Upper lobe of left lung (tissue), 6 donors: ENCODE results near the gene VSTM4. TPM values are rescaled to one million over a fixed set of nuclear protein-coding genes. Genes with fewer than 3 reads are reported as not detected.

Experiments used
- ATAC-seq, 2 donors: fragments of 200-7000 bp; cut with Tn5 transposase; one replicate each; pipeline ENCODE4 v1.9.1; 2022; ENCODE audit warnings: mild to moderate bottlenecking in 2 of 2, moderate library complexity in 2 of 2; ENCODE audit not compliant: low FRiP score in 2 of 2
- DNase-seq, 2 donors: peaks; one replicate each; pipeline ENCODE4 v3.0.0-alpha.2; 2019 to 2020
- H3K27ac ChIP-seq, 4 donors: fragments of 200-600 bp; sonication (generic); one replicate each; pipeline ENCODE4 v1.5.1; 2016 to 2019
- H3K27me3 ChIP-seq, 4 donors: fragments of 200-600 bp; sonication (generic); one replicate each; pipeline ENCODE4 v1.5.1; 2017 to 2019
- H3K36me3 ChIP-seq, 4 donors: fragments of 200-600 bp; sonication (generic); one replicate each; pipeline ENCODE4 v1.5.1; 2016 to 2019
- H3K4me1 ChIP-seq, 4 donors: fragments of 200-600 bp; sonication (generic); one replicate each; pipeline ENCODE4 v1.5.1; 2018 to 2019
- H3K4me3 ChIP-seq, 4 donors: fragments of 200-600 bp; sonication (generic); one replicate each; pipeline ENCODE4 v1.5.1; 2017 to 2019; ENCODE audit warnings: mild to moderate bottlenecking in 2 of 4, moderate library complexity in 1 of 4
- H3K9me3 ChIP-seq, 4 donors: fragments of 200-600 bp; sonication (generic); one replicate each; pipeline ENCODE4 v1.5.1; 2018 to 2019
- CTCF ChIP-seq, 6 experiments: fragments of 450-650 bp in 4 of 6; fragments of 200-600 bp in 2 of 6; sonication (generic) in 2 of 6; IDR thresholded peaks; one replicate each; pipeline ENCODE4 v1.5.1; 2016 to 2019; ENCODE audit warnings: antibody characterized with exemption in 6 of 6
- EP300 ChIP-seq, 4 donors: sonication (generic); formaldehyde crosslinking; IDR thresholded peaks; one replicate each; pipeline ENCODE4 v1.5.1; 2017; ENCODE audit warnings: antibody characterized with exemption in 4 of 4, control low read depth in 2 of 4
- POLR2A ChIP-seq, 4 donors: fragments of 450-650 bp; IDR thresholded peaks; one replicate each; pipeline ENCODE4 v1.5.1; 2016 to 2017; ENCODE audit warnings: antibody characterized with exemption in 4 of 4, mild to moderate bottlenecking in 2 of 4
- POLR2AphosphoS5 ChIP-seq, 2 donors: sonication (generic); formaldehyde crosslinking; IDR thresholded peaks; one replicate each; pipeline ENCODE4 v1.5.1; 2017; ENCODE audit warnings: antibody characterized with exemption in 2 of 2
- WGBS, 2 donors: methylation state at CpG; one replicate each; pipeline ENCODE4 v1.1.5; 2017 to 2018; 5-methylcytosine and 5-hydroxymethylcytosine counted together
- total RNA-seq, 6 donors: library from RNA; depleted of rRNA in 4 of 6; stranded (reverse); fragments of >200 nt in 4 of 6; gene quantifications; one replicate each; pipeline versions ENCODE4 v1.1.0 to v1.2.1, GENCODE V29; 2016 to 2021
- donor health status: DM: no; HTN: no; CAD: no; lungs with moderate emphysema.
- donor health status: DM: no; HTN: yes; CAD: no; lungs with severe emphysema.

VSTM4 gene
- total RNA-seq, 6 donors from 2014 or later = 8.5 to 24.3 (median 13.2) TPM

DNA sequence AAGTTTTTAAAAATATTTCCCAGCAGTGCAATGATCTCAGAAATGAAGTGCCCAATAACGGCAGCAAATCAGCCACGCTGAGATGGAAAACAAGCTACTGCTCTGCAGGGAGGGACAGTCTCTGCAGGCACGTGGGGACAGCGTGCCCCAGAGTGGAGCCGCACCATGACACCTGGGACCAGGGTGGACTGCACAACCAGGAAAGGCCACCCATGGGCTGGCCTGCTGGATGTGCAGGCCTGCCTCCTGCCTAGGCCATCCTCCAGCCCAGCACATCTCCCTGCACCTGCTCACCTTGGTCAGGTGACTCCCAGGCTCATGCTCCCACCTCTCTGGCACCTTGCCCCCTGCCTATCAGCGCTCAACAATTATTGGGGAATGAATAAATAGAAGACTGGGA, 80.4 kb downstream of the VSTM4 start:
- TF ChIP-seq POLR2AphosphoS5 (IDR thresholded peaks at IDR 0.05) (no peak), POLR2A (IDR thresholded peaks at IDR 0.05) (no peak), EP300 (IDR thresholded peaks at IDR 0.05) (no peak), CTCF (IDR thresholded peaks at IDR 0.05) (no peak)
- H3K9me3 ChIP-seq = no peaks in the 10 kb centered on the region
- DNase-seq (peak in 1 of 2 donors; percentile 30), ATAC-seq (peak in 1 of 2 donors; percentile 21)
- no peaks in the 10 kb centered on the region for H3K4me1 ChIP-seq
- H3K27ac ChIP-seq = no peak overlapping the region
- no peaks in the 10 kb centered on the region for H3K27me3 ChIP-seq
- H3K36me3 ChIP-seq = peaks cover 0 to 4% (median 0%) of the 10 kb centered on the region in 4 donors
- no peak overlapping the region for H3K4me3 ChIP-seq
- WGBS, 2 donors = 90 to 99% methylated on average over 6 of the region's 6 CpGs

- TF ChIP-seq POLR2A (IDR thresholded peaks at IDR 0.05) (no peak), CTCF (IDR thresholded peaks at IDR 0.05) (no peak), POLR2AphosphoS5 (IDR thresholded peaks at IDR 0.05) (no peak)
- Histone ChIP-seq H3K36me3 (peaks cover 0 to 4% (median 0%) of the 10 kb centered on the region in 4 donors), H3K4me3 (no peak overlapping the region), H3K9me3 (no peaks in the 10 kb centered on the region), H3K27me3 (no peaks in the 10 kb centered on the region), H3K4me1 (no peaks in the 10 kb centered on the region), H3K27ac (no peak overlapping the region)
- 95 to 96% methylated on average over 1 of the region's 1 CpG for WGBS, 2 donors
- ATAC-seq = no peak
- DNase-seq = no peak
Measured at GRCh38 chr10:49033939-49034338, 81.4 kb downstream of the VSTM4 start.

- ATAC-seq = no peak
- Histone ChIP-seq H3K27ac (no peak overlapping the region), H3K4me1 (peaks cover 0 to 2% (median 0%) of the 10 kb centered on the region in 4 donors), H3K9me3 (no peaks in the 10 kb centered on the region), H3K4me3 (no peak overlapping the region), H3K27me3 (no peaks in the 10 kb centered on the region), H3K36me3 (no peaks in the 10 kb centered on the region)
- no peak for TF ChIP-seq EP300 (IDR thresholded peaks at IDR 0.05)
- no peak for TF ChIP-seq POLR2A (IDR thresholded peaks at IDR 0.05)
- TF ChIP-seq POLR2AphosphoS5 (IDR thresholded peaks at IDR 0.05) = no peak
- no peak for TF ChIP-seq CTCF (IDR thresholded peaks at IDR 0.05)
- WGBS, 2 donors = 100% methylated on average over 1 of the region's 1 CpG
- peak in 1 of 2 donors; percentile 14 for DNase-seq
Measured at GRCh38 chr10:49029666-49030065, 85.7 kb downstream of the VSTM4 start.

DNA sequence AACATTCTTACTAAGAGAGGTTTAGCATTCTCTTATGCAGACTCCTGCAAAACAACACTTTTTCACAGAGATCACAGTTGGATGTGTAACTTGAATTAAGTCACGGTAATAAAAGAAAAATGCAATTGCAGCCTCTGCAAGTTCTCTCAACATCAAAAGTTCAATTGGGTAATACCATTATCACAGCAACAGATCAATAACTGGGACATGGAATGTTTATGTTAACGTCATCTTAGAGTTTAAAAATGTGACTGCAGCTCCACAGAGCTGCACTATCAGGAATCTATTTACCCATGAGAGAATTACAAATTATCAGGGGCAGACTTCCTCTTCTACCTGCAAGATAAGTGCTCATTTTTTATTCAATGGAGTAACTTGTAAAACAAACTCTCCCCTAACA, 86.7 kb downstream of the VSTM4 start:
- Histone ChIP-seq H3K9me3 (no peaks in the 10 kb centered on the region), H3K4me1 (peaks cover 0 to 2% (median 0%) of the 10 kb centered on the region in 4 donors), H3K4me3 (no peak overlapping the region), H3K36me3 (no peaks in the 10 kb centered on the region), H3K27me3 (no peaks in the 10 kb centered on the region), H3K27ac (no peak overlapping the region)
- TF ChIP-seq POLR2A (IDR thresholded peaks at IDR 0.05) (no peak), EP300 (IDR thresholded peaks at IDR 0.05) (no peak)
- WGBS, 2 donors = 74% methylated on average over 2 of the region's 2 CpGs
- DNase-seq (no peak), ATAC-seq (no peak)

DNA sequence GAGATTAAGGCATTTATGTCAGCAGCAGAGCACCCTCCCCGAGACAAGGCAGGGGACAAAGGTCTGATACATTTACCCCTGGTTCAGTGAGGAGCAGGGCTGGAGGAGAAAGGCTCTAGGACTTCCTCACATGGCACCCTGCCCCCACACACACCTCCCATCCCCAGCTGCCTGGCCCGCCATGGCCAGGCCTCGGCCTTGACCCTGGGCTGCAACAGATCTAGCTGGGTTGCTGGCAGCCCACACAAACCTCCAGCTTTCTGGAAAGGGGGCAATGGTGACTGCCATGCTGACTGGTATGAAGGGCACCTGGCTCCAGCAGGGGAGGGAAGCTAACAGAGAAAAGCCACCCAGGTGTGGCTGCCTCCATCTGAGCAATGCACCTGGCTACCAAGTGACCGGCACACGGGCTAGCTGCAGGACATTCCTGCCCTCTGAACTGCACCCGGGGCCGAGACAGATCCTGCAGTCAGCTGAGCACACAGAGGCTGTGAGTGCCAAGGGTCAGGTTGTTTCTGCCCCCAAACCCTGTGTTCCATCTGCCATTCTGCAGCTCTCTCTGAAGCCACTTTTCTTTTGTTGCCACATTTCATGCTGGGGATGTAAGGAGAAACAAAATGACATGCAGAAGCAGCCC, 89.9 kb downstream of the VSTM4 start:
- Histone ChIP-seq H3K9me3 (no peaks in the 10 kb centered on the region), H3K27me3 (no peaks in the 10 kb centered on the region), H3K4me1 (peaks cover 0 to 6% (median 0%) of the 10 kb centered on the region in 4 donors), H3K4me3 (no peak overlapping the region), H3K36me3 (no peaks in the 10 kb centered on the region), H3K27ac (peak overlapping the region in 2 of 4 donors; percentile 19 to 61)
- ATAC-seq (no peak), DNase-seq (peak in 1 of 2 donors; percentile 26)
- WGBS, 2 donors = 73 to 81% methylated on average over 5 to 7 of the region's 7 CpGs
- no peak for TF ChIP-seq POLR2AphosphoS5 (IDR thresholded peaks at IDR 0.05)
- TF ChIP-seq POLR2A (IDR thresholded peaks at IDR 0.05) = no peak
- no peak for TF ChIP-seq CTCF (IDR thresholded peaks at IDR 0.05)
- TF ChIP-seq EP300 (IDR thresholded peaks at IDR 0.05) = no peak
